HG03103 (cell line): ENCODE measurements around the gene GRIK2.

Experiments
- ATAC-seq: cut with Tn5 transposase; IDR thresholded peaks from one replicate; pipeline ENCODE4 v1.9.1; 2021; ENCODE audit warnings: low read depth; ENCODE audit not compliant: unreplicated experiment

GRIK2 gene

GRCh38 chr6:101689695-101690094 lies 296.2 kb downstream of the GRIK2 start:
- ATAC-seq: no peak

- ATAC-seq: no peak
Observed at GRCh38 chr6:101700655-101701054, 307.1 kb downstream of the GRIK2 start.

- no peak for ATAC-seq
Observed at GRCh38 chr6:101703311-101703710, 309.8 kb downstream of the GRIK2 start.

- ATAC-seq: no peak
Observed at GRCh38 chr6:101705866-101706265, 312.4 kb downstream of the GRIK2 start.

- ATAC-seq: no peak
Observed at GRCh38 chr6:101706576-101706975, 313.1 kb downstream of the GRIK2 start.

- peak; percentile 60 for ATAC-seq
Observed at GRCh38 chr6:101711518-101711917, 318.0 kb downstream of the GRIK2 start.

GRCh38 chr6:101716387-101716786 lies 322.9 kb downstream of the GRIK2 start:
- ATAC-seq: no peak

- ATAC-seq: no peak
Observed at GRCh38 chr6:101716810-101717209, 323.3 kb downstream of the GRIK2 start.

GRCh38 chr6:101719521-101719920 lies 326.0 kb downstream of the GRIK2 start:
- no peak for ATAC-seq

GRCh38 chr6:101722471-101722870 lies 329.0 kb downstream of the GRIK2 start:
- no peak for ATAC-seq

GRCh38 chr6:101722991-101723579 lies 329.6 kb downstream of the GRIK2 start:
- ATAC-seq: no peak

- ATAC-seq: no peak
Observed at GRCh38 chr6:101728388-101728787, 334.9 kb downstream of the GRIK2 start.

GRCh38 chr6:101728956-101729355 lies 335.4 kb downstream of the GRIK2 start:
- ATAC-seq: no peak

- ATAC-seq: no peak
Observed at GRCh38 chr6:101730954-101731353, 337.4 kb downstream of the GRIK2 start.

GRCh38 chr6:101733899-101734298 lies 340.4 kb downstream of the GRIK2 start:
- ATAC-seq: no peak

- no peak for ATAC-seq
Observed at GRCh38 chr6:101738481-101738880, 345.0 kb downstream of the GRIK2 start.

- ATAC-seq: no peak
Observed at GRCh38 chr6:101740631-101741030, 347.1 kb downstream of the GRIK2 start.

GRCh38 chr6:101741474-101742171 lies 348.1 kb downstream of the GRIK2 start:
- ATAC-seq: no peak

GRCh38 chr6:101747160-101747559 lies 353.7 kb downstream of the GRIK2 start:
- no peak for ATAC-seq

GRCh38 chr6:101747716-101748115 lies 354.2 kb downstream of the GRIK2 start:
- ATAC-seq: no peak

- ATAC-seq: no peak
Observed at GRCh38 chr6:101755931-101756330, 362.4 kb downstream of the GRIK2 start.

- ATAC-seq: no peak
Observed at GRCh38 chr6:101758368-101758767, 364.9 kb downstream of the GRIK2 start.
